ENCODE results near the gene LMF1. TPM values are rescaled to one million over a fixed set of nuclear protein-coding genes. Genes with fewer than 3 reads are reported as not detected.
A peak's percentile ranks its signal among the peaks of the same experiment; 100 is the strongest.

Gene LMF1
- total RNA-seq, 2 experiments from 2014 or later, result 17.0 to 31.4 TPM

DNA sequence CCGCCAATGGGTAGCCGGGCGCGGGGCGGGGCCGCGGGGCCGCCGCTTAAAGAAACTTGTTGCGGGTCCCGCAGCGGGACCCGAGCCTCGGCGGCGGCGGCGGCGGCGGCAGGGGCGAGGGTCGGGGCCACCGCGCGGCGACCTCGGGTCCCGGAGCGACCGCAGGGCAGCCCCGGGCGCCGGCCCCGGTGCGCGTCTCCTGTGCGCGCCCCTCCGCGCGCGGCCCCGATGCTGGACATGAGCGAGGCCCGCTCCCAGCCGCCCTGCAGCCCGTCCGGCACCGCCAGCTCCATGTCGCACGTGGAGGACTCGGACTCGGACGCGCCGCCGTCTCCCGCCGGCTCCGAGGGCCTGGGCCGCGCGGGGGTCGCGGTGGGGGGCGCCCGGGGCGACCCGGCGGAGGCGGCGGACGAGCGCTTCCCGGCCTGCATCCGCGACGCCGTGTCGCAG is 10.9 kb upstream of the LMF1 start, which contains the start of gene SOX8:
Gene SOX8 (plus strand): TSS at position 76 of the 450 bp plus-strand sequence. CDS start 153 bp downstream, at position 229.
- H3K9me2 ChIP-seq (ENCODE audit: insufficient read depth, low read length), result no peaks in the 10 kb centered on the region
- H3K79me2 ChIP-seq (ENCODE audit: insufficient read depth, low read depth, low read length), result no peaks in the 10 kb centered on the region
- intact Hi-C loops (cut with micrococcal nuclease; ENCODE audit: unreplicated experiment), result no loop called here
- H3K9me3 ChIP-seq (ENCODE audit: low read length), result no peaks in the 10 kb centered on the region
- CTCF ChIA-PET (ENCODE audit: unreplicated experiment), result no interaction called here
- no peak within 1 kb of the TSS for H3K27ac ChIP-seq (ENCODE audit: low read depth, low read length, poor library complexity, severe bottlenecking)
- no peaks in the 10 kb centered on the region for H3K36me3 ChIP-seq (ENCODE audit: insufficient read depth, low read length)
- no peak for TF ChIP-seq EZH2phosphoT487 (IDR thresholded peaks at IDR 0.05; ENCODE audit: borderline replicate concordance, low read depth, low read length)
- TF ChIP-seq, protein P1, sequence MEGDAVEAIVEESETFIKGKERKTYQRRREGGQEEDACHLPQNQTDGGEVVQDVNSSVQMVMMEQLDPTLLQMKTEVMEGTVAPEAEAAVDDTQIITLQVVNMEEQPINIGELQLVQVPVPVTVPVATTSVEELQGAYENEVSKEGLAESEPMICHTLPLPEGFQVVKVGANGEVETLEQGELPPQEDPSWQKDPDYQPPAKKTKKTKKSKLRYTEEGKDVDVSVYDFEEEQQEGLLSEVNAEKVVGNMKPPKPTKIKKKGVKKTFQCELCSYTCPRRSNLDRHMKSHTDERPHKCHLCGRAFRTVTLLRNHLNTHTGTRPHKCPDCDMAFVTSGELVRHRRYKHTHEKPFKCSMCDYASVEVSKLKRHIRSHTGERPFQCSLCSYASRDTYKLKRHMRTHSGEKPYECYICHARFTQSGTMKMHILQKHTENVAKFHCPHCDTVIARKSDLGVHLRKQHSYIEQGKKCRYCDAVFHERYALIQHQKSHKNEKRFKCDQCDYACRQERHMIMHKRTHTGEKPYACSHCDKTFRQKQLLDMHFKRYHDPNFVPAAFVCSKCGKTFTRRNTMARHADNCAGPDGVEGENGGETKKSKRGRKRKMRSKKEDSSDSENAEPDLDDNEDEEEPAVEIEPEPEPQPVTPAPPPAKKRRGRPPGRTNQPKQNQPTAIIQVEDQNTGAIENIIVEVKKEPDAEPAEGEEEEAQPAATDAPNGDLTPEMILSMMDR (conservative IDR thresholded peaks at IDR 0.05; ENCODE audit: low read length), result no peak
- no peaks in the 10 kb centered on the region for H4K20me1 ChIP-seq (ENCODE audit: insufficient read depth, low read length)
- H3K4me3 ChIP-seq (ENCODE audit: low read depth, low read length, poor library complexity, severe bottlenecking), result peak within 1 kb of the TSS; percentile 47
- DNase-seq (ENCODE audit: low spot score), result no peak
- H3K4me2 ChIP-seq (ENCODE audit: low read length), result peak within 1 kb of the TSS; percentile 28
- no peak within 1 kb of the TSS for H2AFZ ChIP-seq (ENCODE audit: low read length)
- no TSS peak for BruUV-seq (replicated peaks)
- POLR2A ChIA-PET, result interaction anchor here (0.6 kb wide), 1 partner anchor 122 kb away, joined by 4 read pairs; no protein-coding TSS in a partner anchor
- peaks cover 9% of the 10 kb centered on the region for H3K4me1 ChIP-seq (ENCODE audit: insufficient read depth, low read length, poor library complexity, severe bottlenecking)

DNA sequence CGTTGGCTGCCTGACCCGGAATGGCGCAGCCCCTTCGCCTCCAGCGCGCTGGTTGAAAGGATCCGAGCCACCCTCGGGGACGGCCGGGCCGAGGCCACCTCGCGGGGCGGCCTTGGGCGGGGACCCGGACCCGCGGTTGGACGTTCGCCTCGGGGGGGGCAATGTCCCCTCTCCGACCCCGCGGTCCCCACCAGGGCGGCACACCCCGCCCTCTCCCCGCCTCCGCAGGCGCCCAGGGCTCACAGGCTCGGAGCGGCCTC is 9.7 kb upstream of the LMF1 start:
- Histone ChIP-seq H3K4me2 (ENCODE audit: low read length) (peak overlapping the region; percentile 28; the same call in 1 of the 2 replicates), H3K36me3 (ENCODE audit: insufficient read depth, low read length) (no peaks in the 10 kb centered on the region), H3K4me3 (ENCODE audit: low read depth, low read length, poor library complexity, severe bottlenecking) (peak overlapping the region; percentile 47), H3K9me2 (ENCODE audit: insufficient read depth, low read length) (no peaks in the 10 kb centered on the region), H3K4me1 (ENCODE audit: insufficient read depth, low read length, poor library complexity, severe bottlenecking) (peaks cover 10% of the 10 kb centered on the region), H2AFZ (ENCODE audit: low read length) (no peak overlapping the region), H3K79me2 (ENCODE audit: insufficient read depth, low read depth, low read length) (no peaks in the 10 kb centered on the region), H3K9me3 (ENCODE audit: low read length) (no peaks in the 10 kb centered on the region), H4K20me1 (ENCODE audit: insufficient read depth, low read length) (no peaks in the 10 kb centered on the region), H3K27ac (ENCODE audit: low read depth, low read length, poor library complexity, severe bottlenecking) (no peak overlapping the region)
- intact Hi-C loops (cut with micrococcal nuclease; ENCODE audit: unreplicated experiment), result no loop called here
- CTCF ChIA-PET (ENCODE audit: unreplicated experiment), result interaction anchor here (0.7 kb wide), 1 partner anchor 332 kb away, joined by 3 read pairs; no protein-coding TSS in a partner anchor
- TF ChIP-seq EZH2phosphoT487 (IDR thresholded peaks at IDR 0.05; ENCODE audit: borderline replicate concordance, low read depth, low read length), result no peak
- TF ChIP-seq, protein P1 (conservative IDR thresholded peaks at IDR 0.05; ENCODE audit: low read length), result no peak
- no TSS peak for BruUV-seq (replicated peaks)
- POLR2A ChIA-PET, result no interaction called here
- DNase-seq (ENCODE audit: low spot score), result no peak

DNA sequence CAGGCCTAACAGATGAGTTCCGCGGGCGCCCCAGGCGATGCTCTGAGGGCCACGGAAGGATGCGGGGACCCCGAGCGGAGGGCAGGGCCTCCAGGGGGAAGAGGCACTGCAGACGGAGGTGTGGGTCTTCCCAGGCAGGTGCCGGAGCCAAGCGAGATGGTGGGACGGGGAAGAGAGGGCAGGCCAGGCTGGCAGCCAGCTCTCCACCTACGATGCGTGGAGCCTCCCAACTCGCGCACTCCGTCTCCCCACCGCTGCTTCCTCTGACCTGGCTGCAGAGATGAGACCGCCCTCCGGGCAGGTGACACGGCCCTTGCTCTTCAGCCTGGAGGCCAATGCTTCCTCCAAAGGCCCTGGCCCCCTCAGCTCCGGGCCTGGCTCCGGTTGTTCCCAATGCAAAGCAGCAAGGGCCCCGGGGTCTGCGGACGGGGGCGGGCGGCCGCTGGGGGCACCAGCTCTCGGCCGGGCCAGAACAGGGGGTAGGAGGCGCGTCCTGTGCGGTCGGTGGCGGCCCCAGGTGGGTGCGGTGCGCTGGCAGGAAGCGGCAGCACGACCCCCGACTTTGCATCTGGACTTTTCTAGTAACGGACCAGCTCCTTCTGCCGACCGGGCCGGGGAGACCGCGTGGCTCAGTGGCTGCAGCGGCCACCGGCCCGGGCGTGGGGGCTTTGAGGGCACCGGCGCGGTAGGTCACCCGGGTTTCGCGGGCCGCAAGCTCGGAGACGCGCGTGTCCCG is 9.2 kb upstream of the LMF1 start:
- POLR2A ChIA-PET, result no interaction called here
- Histone ChIP-seq H4K20me1 (ENCODE audit: insufficient read depth, low read length) (no peaks in the 10 kb centered on the region), H3K9me2 (ENCODE audit: insufficient read depth, low read length) (no peaks in the 10 kb centered on the region), H3K4me3 (ENCODE audit: low read depth, low read length, poor library complexity, severe bottlenecking) (peak overlapping the region; percentile 47), H3K9me3 (ENCODE audit: low read length) (no peaks in the 10 kb centered on the region), H3K36me3 (ENCODE audit: insufficient read depth, low read length) (no peaks in the 10 kb centered on the region), H3K79me2 (ENCODE audit: insufficient read depth, low read depth, low read length) (no peaks in the 10 kb centered on the region), H3K27ac (ENCODE audit: low read depth, low read length, poor library complexity, severe bottlenecking) (no peak overlapping the region), H2AFZ (ENCODE audit: low read length) (no peak overlapping the region), H3K4me2 (ENCODE audit: low read length) (peak overlapping the region; percentile 28; the same call in 1 of the 2 replicates), H3K4me1 (ENCODE audit: insufficient read depth, low read length, poor library complexity, severe bottlenecking) (peaks cover 15% of the 10 kb centered on the region)
- CTCF ChIA-PET (ENCODE audit: unreplicated experiment), result no interaction called here
- BruUV-seq (replicated peaks), result no TSS peak
- DNase-seq (ENCODE audit: low spot score), result peak; percentile 29
- TF ChIP-seq, protein P1 (conservative IDR thresholded peaks at IDR 0.05; ENCODE audit: low read length), result peak; percentile 41; the same call in 1 of the 2 replicates
- TF ChIP-seq EZH2phosphoT487 (IDR thresholded peaks at IDR 0.05; ENCODE audit: borderline replicate concordance, low read depth, low read length), result no peak
- intact Hi-C loops (cut with micrococcal nuclease; ENCODE audit: unreplicated experiment), result no loop called here

Data from OCI-LY7 (cell line).